Left hindlimb (tissue), 1 donor: ENCODE measurements around the gene STARD9.
A peak's percentile ranks its signal among the peaks of the same experiment; 100 is the strongest.
"Not testable (repeated sequence)": the region's sequence is repeated elsewhere in the genome, so short reads cannot be mapped to it uniquely, and the experiment has no call there.

ENCODE experiments used
- DNase-seq: peaks from one replicate; pipeline ENCODE4 v3.0.0-alpha.2; 2018

The STARD9 gene

GRCh38 chr15:42632105-42632675 is 56.8 kb downstream of the STARD9 start:
- no peak for DNase-seq

GRCh38 chr15:42640109-42640508 is 64.7 kb downstream of the STARD9 start:
- DNase-seq, result no peak

GRCh38 chr15:42650208-42651066 is 75.0 kb downstream of the STARD9 start:
- DNase-seq, result peak; percentile 71

- DNase-seq, result no peak
Measured at GRCh38 chr15:42665827-42666226, 90.4 kb downstream of the STARD9 start.

GRCh38 chr15:42667855-42668254 is 92.4 kb downstream of the STARD9 start:
- no peak for DNase-seq

- DNase-seq, result no peak
Measured at GRCh38 chr15:42670451-42670850, 95.0 kb downstream of the STARD9 start.

- DNase-seq, result no peak
Measured at GRCh38 chr15:42672444-42672843, 97.0 kb downstream of the STARD9 start.

GRCh38 chr15:42674472-42674871 is 99.1 kb downstream of the STARD9 start:
- no peak for DNase-seq

- DNase-seq, result no peak
Measured at GRCh38 chr15:42675021-42675420, 99.6 kb downstream of the STARD9 start.

GRCh38 chr15:42679285-42680141 is 104.1 kb downstream of the STARD9 start:
- DNase-seq, result no peak

GRCh38 chr15:42680142-42680482 is 104.7 kb downstream of the STARD9 start:
- DNase-seq, result not testable (repeated sequence)

GRCh38 chr15:42681119-42681518 is 105.7 kb downstream of the STARD9 start:
- DNase-seq, result no peak

GRCh38 chr15:42686281-42686680 is 110.9 kb downstream of the STARD9 start:
- no peak for DNase-seq

GRCh38 chr15:42687740-42688139 is 112.3 kb downstream of the STARD9 start:
- no peak for DNase-seq

GRCh38 chr15:42688301-42688700 is 112.9 kb downstream of the STARD9 start:
- DNase-seq, result no peak

- no peak for DNase-seq
Measured at GRCh38 chr15:42691308-42691707, 115.9 kb downstream of the STARD9 start.

- no peak for DNase-seq
Measured at GRCh38 chr15:42691770-42692169, 116.4 kb downstream of the STARD9 start.

- DNase-seq, result no peak
Measured at GRCh38 chr15:42692536-42692935, 117.1 kb downstream of the STARD9 start.

- no peak for DNase-seq
Measured at GRCh38 chr15:42692997-42693396, 117.6 kb downstream of the STARD9 start.

GRCh38 chr15:42693496-42693895 is 118.1 kb downstream of the STARD9 start:
- no peak for DNase-seq

- no peak for DNase-seq
Measured at GRCh38 chr15:42693942-42694341, 118.5 kb downstream of the STARD9 start.

GRCh38 chr15:42694398-42694797 is 119.0 kb downstream of the STARD9 start:
- DNase-seq, result no peak

GRCh38 chr15:42695527-42696071 is 120.2 kb downstream of the STARD9 start:
- DNase-seq, result no peak
